HCT116 (cell line): ENCODE results near the gene SDK2. TPM values are rescaled to one million over a fixed set of nuclear protein-coding genes. Genes with fewer than 3 reads are reported as not detected.

Experiments
- ATAC-seq: fragments of 200-7000 bp; cut with Tn5 transposase; 2 replicates; pipeline ENCODE4 v1.9.1; 2020; ENCODE audit warnings: mild to moderate bottlenecking, moderate library complexity
- BruUV-seq: library from RNA; stranded (reverse); fragments of 400-500 nt; replicated peaks from 2 replicates; lab custom pipeline; 2021; lab: Mats Ljungman, UMichigan
- CTCF ChIA-PET: fragments of 300-600 bp; sonication (Branson Sonifier 250); formaldehyde crosslinking; loops from one replicate; lab custom pipeline; 2021; ENCODE audit warnings: antibody characterized with exemption; lab: Charles Lee
- POLR2A ChIA-PET: fragments of 300-600, 350-600 bp; sonication (Branson Sonifier 250); formaldehyde crosslinking; loops from one replicate; lab custom pipeline; 2021; ENCODE audit warnings: antibody characterized with exemption; lab: Charles Lee
- RAD21 ChIA-PET, 2 experiments: fragments of 300-600 bp; sonication (Branson Sonifier 250); formaldehyde crosslinking; loops; one replicate each; lab custom pipeline; 2023; ENCODE audit warnings: low total read pairs in 2 of 2; ENCODE audit not compliant: uncharacterized antibody in 2 of 2, unreplicated experiment in 2 of 2, low non-redundant PET in 1 of 2; lab: Charles Lee
- DNase-seq: peaks from one replicate; pipeline ENCODE4 v3.0.0-alpha.2; 2010; ENCODE audit warnings: low read depth, low spot score
- H2AFZ ChIP-seq: fragments of 200-600 bp; shearing (Covaris generic), sonication (generic); 2 replicates; pipeline ENCODE4 v1.6.1; 2017; ENCODE audit warnings: low read depth, mixed run types, mixed read lengths, antibody characterized with exemption, low read length; ENCODE audit not compliant: poor library complexity, severe bottlenecking
- H3K27ac ChIP-seq: 2 replicates; pipeline ENCODE4 v1.5.1; 2012; ENCODE audit warnings: low read depth, low read length
- H3K27me3 ChIP-seq: fragments of 200-600 bp; sonication (generic); 2 replicates; pipeline ENCODE4 v1.6.1; 2016; ENCODE audit warnings: mixed run types, low read length, mixed read lengths; ENCODE audit not compliant: insufficient read depth
- H3K36me3 ChIP-seq, 2 experiments: fragments of 200-500 bp in 1 of 2; fragments of 200-600 bp in 1 of 2; sonication (Bioruptor generic) in 1 of 2; sonication (generic) in 1 of 2; 2 replicates each; pipeline versions ENCODE4 v1.5.1 to v1.6.1; 2014 to 2016; ENCODE audit warnings: low read length in 2 of 2, inconsistent platforms in 1 of 2, mixed read lengths in 1 of 2, mixed run types in 1 of 2; ENCODE audit not compliant: insufficient read depth in 2 of 2, control insufficient read depth in 1 of 2
- H3K4me1 ChIP-seq, 2 experiments: fragments of 200-600 bp in 1 of 2; sonication (generic) in 1 of 2; 2 replicates each; pipeline versions ENCODE4 v1.5.1 to v1.6.1; 2012 to 2017; ENCODE audit warnings: low read length in 2 of 2, inconsistent platforms in 1 of 2, mild to moderate bottlenecking in 1 of 2, mixed read lengths in 1 of 2, mixed run types in 1 of 2, moderate library complexity in 1 of 2; ENCODE audit not compliant: insufficient read depth in 2 of 2, control insufficient read depth in 1 of 2
- H3K4me2 ChIP-seq: fragments of 200-600 bp; sonication (generic); 2 replicates; pipeline ENCODE4 v1.6.1; 2017; ENCODE audit warnings: mixed run types, low read length, mixed read lengths
- H3K4me3 ChIP-seq, 2 experiments: fragments of 200-600 bp in 1 of 2; sonication (generic) in 1 of 2; replicated peaks in 1 of 2; 2 replicates each; pipeline ENCODE4 v1.5.1; 2011 to 2016; ENCODE audit warnings: low read length in 2 of 2, control low read depth in 1 of 2, low read depth in 1 of 2, mild to moderate bottlenecking in 1 of 2, mixed read lengths in 1 of 2, mixed run types in 1 of 2
- H3K79me2 ChIP-seq: fragments of 200-600 bp; sonication (generic); 2 replicates; pipeline ENCODE4 v1.6.1; 2017; ENCODE audit warnings: mild to moderate bottlenecking, mixed run types, low read length, moderate library complexity, mixed read lengths; ENCODE audit not compliant: insufficient read depth
- H3K9ac ChIP-seq: fragments of 200-600 bp; sonication (generic); 2 replicates; pipeline ENCODE4 v1.6.1; 2016; ENCODE audit warnings: low read length, mixed read lengths
- H3K9me2 ChIP-seq: fragments of 200-600 bp; sonication (generic), shearing (Covaris generic); 2 replicates; pipeline ENCODE4 v1.6.1; 2017; ENCODE audit warnings: mixed run types, mild to moderate bottlenecking, moderate library complexity; ENCODE audit not compliant: insufficient read depth
- H3K9me3 ChIP-seq, 2 experiments: fragments of 200-500 bp in 1 of 2; fragments of 200-600 bp in 1 of 2; sonication (Bioruptor generic) in 1 of 2; sonication (generic) in 1 of 2; 2 replicates each; pipeline ENCODE4 v1.6.1; 2014 to 2017; ENCODE audit warnings: low read length in 2 of 2, mixed read lengths in 2 of 2, inconsistent platforms in 1 of 2, low read depth in 1 of 2, mild to moderate bottlenecking in 1 of 2, mixed run types in 1 of 2, moderate library complexity in 1 of 2; ENCODE audit not compliant: control insufficient read depth in 1 of 2, insufficient read depth in 1 of 2
- H4K20me1 ChIP-seq: fragments of 200-600 bp; sonication (generic), shearing (Covaris generic); 2 replicates; pipeline ENCODE4 v1.6.1; 2017; ENCODE audit warnings: mixed run types, mild to moderate bottlenecking, moderate library complexity; ENCODE audit not compliant: insufficient read depth
- CEBPB ChIP-seq: IDR thresholded peaks from 2 replicates; pipeline ENCODE4 v1.6.1; 2012; ENCODE audit warnings: low read depth
- CTCF ChIP-seq, 3 experiments: fragments of 200-600 bp in 1 of 3; sonication (generic) in 1 of 3; IDR thresholded peaks in 2 of 3; conservative IDR thresholded peaks in 1 of 3; 2 replicates each; pipeline ENCODE4 v1.5.1; 2012 to 2017; ENCODE audit warnings: low read depth in 2 of 3, low read length in 2 of 3, antibody characterized with exemption in 1 of 3, borderline replicate concordance in 1 of 3, control low read depth in 1 of 3, mild to moderate bottlenecking in 1 of 3, mixed read lengths in 1 of 3, mixed run types in 1 of 3, moderate library complexity in 1 of 3; ENCODE audit not compliant: insufficient read depth in 1 of 3
- EGR1 ChIP-seq: IDR thresholded peaks from 2 replicates; pipeline ENCODE4 v1.6.1; 2012; ENCODE audit warnings: low read depth
- ELF1 ChIP-seq: IDR thresholded peaks from 2 replicates; pipeline ENCODE4 v1.6.1; 2012; ENCODE audit warnings: low read depth, borderline replicate concordance
- EZH2phosphoT487 ChIP-seq: fragments of 200-600 bp; IDR thresholded peaks from 2 replicates; pipeline ENCODE4 v1.6.1; 2018; ENCODE audit warnings: antibody characterized with exemption, borderline replicate concordance
- FOSL1 ChIP-seq: IDR thresholded peaks from 2 replicates; pipeline ENCODE4 v1.6.1; 2012; ENCODE audit warnings: low read depth
- JUND ChIP-seq: IDR thresholded peaks from 2 replicates; pipeline ENCODE4 v1.6.1; 2012
- MAX ChIP-seq: IDR thresholded peaks from 2 replicates; pipeline ENCODE4 v1.6.1; 2012
- POLR2A ChIP-seq: IDR thresholded peaks from 2 replicates; pipeline ENCODE4 v1.7.0; 2011; ENCODE audit warnings: borderline replicate concordance; ENCODE audit not compliant: insufficient read depth, insufficient read length; ENCODE audit errors: extremely low read depth
- REST ChIP-seq: IDR thresholded peaks from 2 replicates; pipeline ENCODE4 v1.6.1; 2012; ENCODE audit warnings: low read depth
- SIN3A ChIP-seq: IDR thresholded peaks from 2 replicates; pipeline ENCODE4 v1.6.1; 2012; ENCODE audit warnings: low read depth
- SP1 ChIP-seq: IDR thresholded peaks from 2 replicates; pipeline ENCODE4 v1.6.1; 2012; ENCODE audit warnings: low read depth
- SRF ChIP-seq: IDR thresholded peaks from 2 replicates; pipeline ENCODE4 v1.6.1; 2012; ENCODE audit warnings: low read depth
- TCF7L2 ChIP-seq: IDR thresholded peaks from 2 replicates; pipeline ENCODE4 v1.7.0; 2011; ENCODE audit warnings: borderline replicate concordance, inconsistent platforms; ENCODE audit not compliant: insufficient read depth, insufficient read length; ENCODE audit errors: extremely low read depth
- ZNF274 ChIP-seq: fragments of 200-500 bp; sonication (Bioruptor generic); IDR thresholded peaks from 2 replicates; pipeline ENCODE4 v1.6.1; 2014; ENCODE audit warnings: mild to moderate bottlenecking, low read depth, low read length, inconsistent platforms
- intact Hi-C: fragments of 100-400 bp; cut with micrococcal nuclease; formaldehyde crosslinking; loops from 2 replicates; pipeline ENCODE4 v1.10.0; 2022
- total RNA-seq: library from RNA; stranded (reverse); gene quantifications from one replicate; pipeline ENCODE4 v1.2.1, GENCODE V29; 2021; ENCODE audit not compliant: unreplicated experiment

SDK2 gene
- total RNA-seq, 1 experiment from 2014 or later = 0.10 TPM

- Histone ChIP-seq H3K9ac (no peak overlapping the region), H3K4me1 (peaks cover 5 to 6% of the 10 kb centered on the region in 2 experiments; a peak in 3 of 4 replicates), H3K79me2 (no peaks in the 10 kb centered on the region), H3K9me3 (no peaks in the 10 kb centered on the region), H3K27ac (no peak overlapping the region), H2AFZ (no peak overlapping the region), H3K27me3 (peaks cover 12% of the 10 kb centered on the region; the same call in 1 of the 2 replicates), H3K4me2 (no peak overlapping the region), H3K4me3 (no peak overlapping the region), H3K36me3 (no peaks in the 10 kb centered on the region), H3K9me2 (no peaks in the 10 kb centered on the region), H4K20me1 (no peaks in the 10 kb centered on the region)
- no TSS peak for BruUV-seq
- CTCF ChIA-PET = no interaction called here
- DNase-seq = peak; percentile 7
- POLR2A ChIA-PET = no interaction called here
- no peak for ATAC-seq
- intact Hi-C loops = no loop called here
- TF ChIP-seq JUND (no peak), EZH2phosphoT487 (no peak), MAX (no peak), POLR2A (no peak), CTCF (IDR thresholded peaks at IDR 0.05 in 2 of 3, conservative IDR thresholded peaks at IDR 0.05 in 1 of 3; ENCODE audit: borderline replicate concordance in 1 of 3, insufficient read depth in 1 of 3, low read depth in 2 of 3, low read length in 2 of 3) (no peak), REST (no peak), FOSL1 (no peak), ELF1 (no peak), EGR1 (no peak), SIN3A (no peak), TCF7L2 (no peak), ZNF274 (no peak), CEBPB (no peak), SRF (no peak), SP1 (no peak; the same call in none of the 2 replicates)
- RAD21 ChIA-PET = no interaction called here
Measured at GRCh38 chr17:73551759-73552158, 92.5 kb downstream of the SDK2 start.
